Neural progenitor cell (in vitro differentiated cells): Measurements from ENCODE around the gene KLF9.

Experiments used
- EZH2 ChIP-seq: fragments of 200-600 bp; sonication (generic); IDR thresholded peaks from 2 replicates; pipeline ENCODE4 v1.6.1; 2017; ENCODE audit warnings: antibody characterized with exemption, mild to moderate bottlenecking, moderate library complexity
- TF ChIP-seq, protein P1 (sequence below): fragments of 200-600 bp; sonication (generic); IDR thresholded peaks from 2 replicates; pipeline ENCODE4 v1.5.1; 2017; ENCODE audit warnings: antibody characterized with exemption, mild to moderate bottlenecking

DNA sequence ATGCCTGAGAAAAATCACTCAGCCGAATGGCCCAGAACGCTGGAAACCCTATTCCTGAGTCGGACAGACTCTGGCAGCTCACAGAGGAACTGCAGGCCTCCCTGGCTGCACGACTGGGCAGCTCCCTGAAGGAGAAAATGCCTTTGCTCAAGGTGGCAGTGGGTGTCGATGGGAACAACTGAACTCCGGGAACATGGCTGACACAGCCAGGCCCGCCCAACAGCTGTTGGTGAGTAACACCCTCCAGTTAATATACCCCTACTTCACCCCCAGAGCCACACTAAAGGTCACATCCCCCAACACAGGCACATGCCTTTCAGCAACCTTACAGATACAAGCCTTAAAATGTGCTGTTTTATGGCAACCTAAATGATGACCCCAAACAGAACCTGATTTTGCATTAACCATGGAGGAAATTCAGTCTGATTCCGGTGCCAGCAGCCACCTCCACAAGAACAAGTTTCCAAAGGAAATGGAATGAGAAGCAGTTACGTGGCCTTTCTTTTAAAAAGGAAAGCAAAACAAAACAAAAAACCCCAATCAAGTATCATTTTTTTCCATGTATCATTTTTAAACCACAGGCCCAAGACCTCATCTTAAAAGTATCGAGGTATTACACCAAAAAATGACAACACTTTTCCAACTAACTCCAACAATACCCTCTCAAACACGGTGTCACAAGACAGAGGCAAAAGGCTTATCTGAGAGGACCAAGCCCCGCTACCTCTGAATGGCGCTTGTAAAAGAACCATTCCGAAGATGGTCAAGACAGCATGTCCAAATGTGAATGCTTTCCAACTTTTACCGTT is 3.1 kb downstream of the KLF9 start:
- TF ChIP-seq, protein P1, sequence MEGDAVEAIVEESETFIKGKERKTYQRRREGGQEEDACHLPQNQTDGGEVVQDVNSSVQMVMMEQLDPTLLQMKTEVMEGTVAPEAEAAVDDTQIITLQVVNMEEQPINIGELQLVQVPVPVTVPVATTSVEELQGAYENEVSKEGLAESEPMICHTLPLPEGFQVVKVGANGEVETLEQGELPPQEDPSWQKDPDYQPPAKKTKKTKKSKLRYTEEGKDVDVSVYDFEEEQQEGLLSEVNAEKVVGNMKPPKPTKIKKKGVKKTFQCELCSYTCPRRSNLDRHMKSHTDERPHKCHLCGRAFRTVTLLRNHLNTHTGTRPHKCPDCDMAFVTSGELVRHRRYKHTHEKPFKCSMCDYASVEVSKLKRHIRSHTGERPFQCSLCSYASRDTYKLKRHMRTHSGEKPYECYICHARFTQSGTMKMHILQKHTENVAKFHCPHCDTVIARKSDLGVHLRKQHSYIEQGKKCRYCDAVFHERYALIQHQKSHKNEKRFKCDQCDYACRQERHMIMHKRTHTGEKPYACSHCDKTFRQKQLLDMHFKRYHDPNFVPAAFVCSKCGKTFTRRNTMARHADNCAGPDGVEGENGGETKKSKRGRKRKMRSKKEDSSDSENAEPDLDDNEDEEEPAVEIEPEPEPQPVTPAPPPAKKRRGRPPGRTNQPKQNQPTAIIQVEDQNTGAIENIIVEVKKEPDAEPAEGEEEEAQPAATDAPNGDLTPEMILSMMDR = no peak
- no peak for TF ChIP-seq EZH2
